ENCODE data around the gene FAHD1. TPM values are rescaled to one million over a fixed set of nuclear protein-coding genes. Genes with fewer than 3 reads are reported as not detected.

The FAHD1 gene
- total and polyA plus RNA-seq, 7 experiments from 2014 or later: 7.8 to 28.6 (median 10.0) TPM

DNA sequence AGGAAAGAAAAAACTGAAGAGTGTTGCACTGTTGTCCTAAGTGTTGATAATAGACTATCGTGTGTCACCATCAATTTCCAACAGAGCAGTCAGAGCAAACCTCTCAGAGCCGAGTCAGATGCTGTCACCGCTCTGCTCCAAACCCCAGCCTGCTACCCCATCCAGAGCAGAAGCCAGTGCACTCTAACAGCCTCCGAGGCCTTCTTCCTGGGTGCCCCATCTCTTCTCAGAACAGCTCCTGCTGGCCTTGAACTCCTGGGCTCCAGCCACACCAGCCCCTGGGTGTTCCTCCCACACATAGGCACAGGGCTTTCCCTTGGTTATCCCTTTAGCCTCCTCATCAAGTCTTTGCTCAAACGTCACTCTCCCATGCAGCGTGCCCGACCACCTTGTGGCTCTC lies 24.0 kb downstream of the FAHD1 start:
- Mint-ChIP-seq H3K36me3 (no peaks in the 10 kb centered on the region), H3K4me3 (no peak overlapping the region), H3K4me1 (peaks cover 8 to 22% (median 19%) of the 10 kb centered on the region in 7 donors), H3K27me3 (peaks cover 0 to 6% (median 3%) of the 10 kb centered on the region in 5 donors), H3K9me3 (no peaks in the 10 kb centered on the region), H3K27ac (peak overlapping the region in 1 of 9 donors; percentile 61)
- CTCF ChIA-PET: no interaction called here
- Histone ChIP-seq H3K4me3 (ENCODE audit: low read length) (no peak overlapping the region), H3K9me3 (ENCODE audit: control insufficient read depth in 2 of 3, low read length in 3 of 3) (no peaks in the 10 kb centered on the region), H3K27me3 (ENCODE audit: control insufficient read depth in 2 of 2, insufficient read depth in 2 of 2, low read length in 2 of 2) (no peaks in the 10 kb centered on the region), H3K36me3 (ENCODE audit: control insufficient read depth in 2 of 3, insufficient read depth in 3 of 3, low read length in 3 of 3) (no peaks in the 10 kb centered on the region), H3K27ac (ENCODE audit: low read depth, low read length) (no peak overlapping the region), H3K4me1 (ENCODE audit: control insufficient read depth in 2 of 2, insufficient read depth in 2 of 2, low read length in 2 of 2) (peaks cover 0 to 17% of the 10 kb centered on the region in 2 donors)
- DNase-seq (no peak), ATAC-seq (no peak)
- intact Hi-C loops (cut with micrococcal nuclease): no loop called here
- POLR2A ChIA-PET: interaction anchor here (1.0 kb wide), 1 partner anchor 24 kb away, joined by 4 read pairs; the partner anchor contains the start of genes FAHD1 and HAGH

DNA sequence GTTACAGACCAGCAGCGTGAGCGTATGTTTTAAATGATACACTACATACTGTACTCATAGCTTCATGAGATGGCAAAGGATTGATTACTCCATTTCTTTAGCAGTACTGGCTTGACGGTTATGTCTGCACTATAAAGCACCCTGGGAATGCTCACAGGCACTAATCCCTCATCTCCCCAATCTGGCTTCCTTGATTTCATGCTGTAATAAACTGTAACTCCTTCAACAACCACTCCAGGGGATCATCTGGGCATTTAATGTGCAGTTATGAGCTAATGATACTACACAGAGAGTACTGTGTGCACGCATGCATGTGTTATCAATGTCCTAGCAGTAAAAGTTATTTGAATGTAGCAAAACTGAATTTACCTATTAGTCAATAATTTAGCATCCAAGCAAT lies 24.8 kb downstream of the FAHD1 start:
- Histone ChIP-seq H3K9me3 (ENCODE audit: control insufficient read depth in 2 of 3, low read length in 3 of 3) (no peaks in the 10 kb centered on the region), H3K36me3 (ENCODE audit: control insufficient read depth in 2 of 3, insufficient read depth in 3 of 3, low read length in 3 of 3) (no peaks in the 10 kb centered on the region), H3K4me3 (ENCODE audit: low read length) (no peak overlapping the region), H3K27me3 (ENCODE audit: control insufficient read depth in 2 of 2, insufficient read depth in 2 of 2, low read length in 2 of 2) (no peaks in the 10 kb centered on the region), H3K27ac (ENCODE audit: low read depth, low read length) (no peak overlapping the region), H3K4me1 (ENCODE audit: control insufficient read depth in 2 of 2, insufficient read depth in 2 of 2, low read length in 2 of 2) (peaks cover 0 to 18% of the 10 kb centered on the region in 2 donors)
- Mint-ChIP-seq H3K4me3 (no peak overlapping the region), H3K9me3 (no peaks in the 10 kb centered on the region), H3K36me3 (no peaks in the 10 kb centered on the region), H3K27me3 (no peaks in the 10 kb centered on the region), H3K27ac (no peak overlapping the region), H3K4me1 (peaks cover 8 to 22% (median 20%) of the 10 kb centered on the region in 7 donors)
- ATAC-seq (no peak), DNase-seq (no peak)
- ChIA-PET POLR2A (interaction anchor here (1.0 kb wide), 1 partner anchor 25 kb away, joined by 4 read pairs; the partner anchor contains the start of genes FAHD1 and HAGH), CTCF (no interaction called here)
- intact Hi-C loops (cut with micrococcal nuclease): no loop called here

DNA sequence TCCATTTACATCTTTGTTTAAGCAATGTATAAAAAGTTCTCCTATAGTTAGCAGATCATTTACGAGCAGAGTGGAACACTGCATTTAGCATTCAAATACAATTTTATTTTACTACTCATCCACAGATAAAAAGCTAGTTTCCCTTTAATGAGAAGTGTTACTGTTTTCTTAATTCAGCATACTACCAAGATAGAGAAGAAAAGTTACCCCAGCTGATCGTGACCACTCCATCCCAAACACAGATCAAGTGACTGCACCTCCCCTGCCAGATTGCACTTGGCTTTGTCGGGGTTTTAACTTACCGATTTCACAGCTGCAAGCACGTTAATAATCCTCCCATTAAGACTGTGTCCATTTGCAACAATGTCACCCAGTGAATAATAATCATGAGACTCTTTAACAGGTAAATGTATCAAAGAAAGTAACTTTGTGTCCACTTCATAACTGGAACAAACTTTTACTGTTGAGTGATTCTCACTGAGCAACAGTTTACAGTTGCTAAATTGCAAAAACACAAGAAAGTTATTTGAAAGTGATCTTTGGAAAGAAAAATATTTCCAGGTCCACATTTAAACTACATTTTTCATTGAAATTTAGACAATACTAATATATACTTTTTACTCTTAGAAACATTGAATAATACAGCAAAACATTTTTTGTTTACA lies 30.6 kb downstream of the FAHD1 start:
- intact Hi-C loops (cut with micrococcal nuclease): no loop called here
- H3K27ac ChIP-seq (ENCODE audit: low read depth, low read length): no peak overlapping the region
- ATAC-seq (no peak), DNase-seq (no peak)
- ChIA-PET CTCF (no interaction called here), POLR2A (interaction anchor here (1.1 kb wide), 1 partner anchor 8 kb away, joined by 3 read pairs; no protein-coding TSS in a partner anchor)
- no peaks in the 10 kb centered on the region for H3K27me3 ChIP-seq (ENCODE audit: control insufficient read depth in 2 of 2, insufficient read depth in 2 of 2, low read length in 2 of 2)
- peaks cover 4 to 40% (median 5%) of the 10 kb centered on the region in 5 donors for H3K27me3 Mint-ChIP-seq
- H3K4me3 ChIP-seq (ENCODE audit: low read length): no peak overlapping the region
- no peaks in the 10 kb centered on the region for H3K9me3 Mint-ChIP-seq
- peak overlapping the region in 1 of 10 donors; percentile 50 for H3K4me3 Mint-ChIP-seq
- peak overlapping the region in 7 of 9 donors; percentile 20 to 88 (median 79) for H3K27ac Mint-ChIP-seq
- H3K36me3 ChIP-seq (ENCODE audit: control insufficient read depth in 2 of 3, insufficient read depth in 3 of 3, low read length in 3 of 3): no peaks in the 10 kb centered on the region
- peaks cover 0 to 18% of the 10 kb centered on the region in 2 donors for H3K4me1 ChIP-seq (ENCODE audit: control insufficient read depth in 2 of 2, insufficient read depth in 2 of 2, low read length in 2 of 2)
- H3K9me3 ChIP-seq (ENCODE audit: control insufficient read depth in 2 of 3, low read length in 3 of 3): no peaks in the 10 kb centered on the region
- H3K36me3 Mint-ChIP-seq: no peaks in the 10 kb centered on the region
- H3K4me1 Mint-ChIP-seq: peaks cover 9 to 35% (median 31%) of the 10 kb centered on the region in 7 donors

DNA sequence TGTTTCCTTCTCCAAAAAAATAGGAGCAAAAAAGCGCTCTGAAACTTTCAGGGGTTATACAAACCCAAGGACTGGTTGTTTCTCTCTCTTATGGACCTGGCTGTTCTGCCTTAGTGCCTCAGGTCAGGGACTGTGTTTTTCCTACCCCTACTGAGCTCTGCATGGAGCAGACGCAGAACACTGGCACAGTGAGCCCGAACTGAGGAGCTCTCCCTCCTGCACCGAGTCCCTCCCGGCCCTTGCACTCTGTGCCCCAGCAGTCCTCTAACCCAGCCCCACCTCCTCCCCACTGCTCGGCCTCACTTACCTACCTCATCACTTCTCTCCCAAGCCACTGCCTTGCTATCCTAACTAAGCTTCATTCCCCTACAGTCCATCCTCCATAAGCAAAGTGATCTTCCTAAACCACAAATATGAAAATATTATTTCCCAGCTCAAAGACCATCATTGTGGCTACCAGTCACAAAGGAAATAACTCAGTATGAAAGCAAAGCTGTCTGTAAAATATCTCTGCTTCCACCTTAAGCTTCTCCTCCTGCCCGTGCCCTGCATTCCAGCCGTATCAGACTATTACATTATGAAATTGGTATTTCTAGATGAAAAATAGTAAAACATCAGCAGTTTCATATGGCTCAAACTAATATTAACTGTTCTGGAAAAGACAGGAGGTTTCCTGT lies 31.3 kb downstream of the FAHD1 start:
- Mint-ChIP-seq H3K4me3 (no peak overlapping the region), H3K36me3 (no peaks in the 10 kb centered on the region), H3K27me3 (peaks cover 4 to 40% (median 5%) of the 10 kb centered on the region in 5 donors), H3K4me1 (peaks cover 9 to 35% (median 31%) of the 10 kb centered on the region in 7 donors), H3K27ac (peak overlapping the region in 6 of 9 donors; percentile 14 to 93 (median 47)), H3K9me3 (no peaks in the 10 kb centered on the region)
- no peak overlapping the region for H3K4me3 ChIP-seq (ENCODE audit: low read length)
- ATAC-seq (no peak), DNase-seq (no peak)
- intact Hi-C loops (cut with micrococcal nuclease): no loop called here
- peaks cover 0 to 18% of the 10 kb centered on the region in 2 donors for H3K4me1 ChIP-seq (ENCODE audit: control insufficient read depth in 2 of 2, insufficient read depth in 2 of 2, low read length in 2 of 2)
- H3K27ac ChIP-seq (ENCODE audit: low read depth, low read length): no peak overlapping the region
- H3K9me3 ChIP-seq (ENCODE audit: control insufficient read depth in 2 of 3, low read length in 3 of 3): no peaks in the 10 kb centered on the region
- CTCF ChIA-PET: interaction anchor here (0.5 kb wide), 1 partner anchor 84 kb away, joined by 3 read pairs; no protein-coding TSS in a partner anchor
- H3K27me3 ChIP-seq (ENCODE audit: control insufficient read depth in 2 of 2, insufficient read depth in 2 of 2, low read length in 2 of 2): no peaks in the 10 kb centered on the region
- POLR2A ChIA-PET: interaction anchor here (0.8 kb wide), 1 partner anchor 31 kb away, joined by 4 read pairs; the partner anchor contains the start of genes FAHD1 and HAGH
- H3K36me3 ChIP-seq (ENCODE audit: control insufficient read depth in 2 of 3, insufficient read depth in 3 of 3, low read length in 3 of 3): no peaks in the 10 kb centered on the region

DNA sequence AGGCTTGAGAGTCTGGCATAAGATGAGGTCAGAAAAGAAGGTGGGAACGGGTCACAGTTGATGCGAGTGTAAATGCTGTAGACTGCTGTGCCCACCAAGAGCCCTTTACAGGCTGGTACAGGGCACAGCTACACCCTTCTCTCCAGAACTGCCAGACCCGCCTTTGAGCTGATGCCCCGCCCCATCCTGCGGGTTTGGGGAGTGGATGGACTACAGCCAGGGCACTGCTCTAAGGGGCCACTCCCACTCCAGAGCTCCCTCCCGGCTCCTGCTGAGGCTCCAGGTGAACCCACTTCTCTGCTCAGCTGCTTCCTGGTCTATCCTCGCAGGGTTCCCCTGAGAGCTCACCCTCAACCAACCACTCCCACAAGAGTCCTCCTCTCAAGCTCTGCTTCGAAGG lies 32.6 kb downstream of the FAHD1 start:
- no peaks in the 10 kb centered on the region for H3K27me3 ChIP-seq (ENCODE audit: control insufficient read depth in 2 of 2, insufficient read depth in 2 of 2, low read length in 2 of 2)
- H3K4me1 ChIP-seq (ENCODE audit: control insufficient read depth in 2 of 2, insufficient read depth in 2 of 2, low read length in 2 of 2): peaks cover 0 to 13% of the 10 kb centered on the region in 2 donors
- H3K27me3 Mint-ChIP-seq: peaks cover 4 to 46% (median 5%) of the 10 kb centered on the region in 5 donors
- ChIA-PET POLR2A (no interaction called here), CTCF (interaction anchor here (0.6 kb wide), 1 partner anchor 19 kb away, joined by 4 read pairs; no protein-coding TSS in a partner anchor)
- intact Hi-C loops (cut with micrococcal nuclease): no loop called here
- H3K36me3 ChIP-seq (ENCODE audit: control insufficient read depth in 2 of 3, insufficient read depth in 3 of 3, low read length in 3 of 3): no peaks in the 10 kb centered on the region
- no peak for DNase-seq
- no peaks in the 10 kb centered on the region for H3K9me3 ChIP-seq (ENCODE audit: control insufficient read depth in 2 of 3, low read length in 3 of 3)
- H3K4me3 Mint-ChIP-seq: no peak overlapping the region
- no peak for ATAC-seq
- H3K4me1 Mint-ChIP-seq: peaks cover 7 to 28% (median 23%) of the 10 kb centered on the region in 7 donors
- H3K27ac Mint-ChIP-seq: peak overlapping the region in 2 of 9 donors; percentile 8 to 33
- no peak overlapping the region for H3K4me3 ChIP-seq (ENCODE audit: low read length)
- H3K36me3 Mint-ChIP-seq: no peaks in the 10 kb centered on the region
- no peak overlapping the region for H3K27ac ChIP-seq (ENCODE audit: low read depth, low read length)
- H3K9me3 Mint-ChIP-seq: no peaks in the 10 kb centered on the region

DNA sequence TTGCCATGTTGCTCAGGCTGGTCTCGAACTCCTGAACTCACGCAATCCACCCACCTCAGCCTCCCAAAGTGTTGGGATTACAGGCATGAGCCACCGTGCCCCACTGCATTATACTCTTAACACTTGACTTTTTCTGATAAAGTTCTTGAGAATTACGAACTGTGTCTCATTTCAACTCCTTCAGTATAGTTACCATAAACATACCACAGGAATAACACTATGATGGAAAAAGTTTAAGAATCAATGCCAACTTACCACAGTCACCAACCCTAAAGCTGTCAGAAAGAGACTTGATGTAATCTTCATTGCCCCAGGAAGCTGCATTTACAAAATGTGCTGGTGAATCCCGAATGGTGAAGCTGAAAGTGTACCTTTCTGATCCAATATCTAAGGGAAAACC lies 34.7 kb downstream of the FAHD1 start:
- H3K27ac ChIP-seq (ENCODE audit: low read depth, low read length): no peak overlapping the region
- Mint-ChIP-seq H3K27me3 (peaks cover 5 to 59% (median 9%) of the 10 kb centered on the region in 5 donors), H3K27ac (no peak overlapping the region), H3K4me3 (no peak overlapping the region), H3K4me1 (peaks cover 0 to 14% (median 10%) of the 10 kb centered on the region in 7 donors), H3K36me3 (no peaks in the 10 kb centered on the region), H3K9me3 (no peaks in the 10 kb centered on the region)
- intact Hi-C loops (cut with micrococcal nuclease): loop anchor here in 1 of 2 donors (2.0 kb wide), 1 partner anchor 291 kb away; no protein-coding TSS in a partner anchor
- ATAC-seq (no peak), DNase-seq (no peak)
- ChIA-PET POLR2A (no interaction called here), CTCF (interaction anchor here (0.6 to 2.9 kb wide), 2 partner anchors 68 to 422 kb away, joined by 5 to 7 read pairs; no protein-coding TSS in a partner anchor)
- no peaks in the 10 kb centered on the region for H3K9me3 ChIP-seq (ENCODE audit: control insufficient read depth in 2 of 3, low read length in 3 of 3)
- no peaks in the 10 kb centered on the region for H3K4me1 ChIP-seq (ENCODE audit: control insufficient read depth in 2 of 2, insufficient read depth in 2 of 2, low read length in 2 of 2)
- H3K4me3 ChIP-seq (ENCODE audit: low read length): no peak overlapping the region
- H3K36me3 ChIP-seq (ENCODE audit: control insufficient read depth in 2 of 3, insufficient read depth in 3 of 3, low read length in 3 of 3): no peaks in the 10 kb centered on the region
- no peaks in the 10 kb centered on the region for H3K27me3 ChIP-seq (ENCODE audit: control insufficient read depth in 2 of 2, insufficient read depth in 2 of 2, low read length in 2 of 2)

Measured in naive thymus-derived CD4-positive, alpha-beta T cell (primary cell).